ENCODE results near the gene GPX1. TPM values are rescaled to one million over a fixed set of nuclear protein-coding genes. Genes with fewer than 3 reads are reported as not detected.
"Not testable (repeated sequence)": the region's sequence is repeated elsewhere in the genome, so short reads cannot be mapped to it uniquely, and the experiment has no call there.

Gene GPX1
- polyA plus RNA-seq (ENCODE audit: insufficient read length in 4 of 4): 100 to 1,000 TPM; 114 to 216 (median 160) TPM

- DNase-seq (ENCODE audit: low read depth in 4 of 4, low spot score in 2 of 4): peak in 3 of 4 donors; percentile 74 to 92 (median 81)
Measured at GRCh38 chr3:49358217-49358883, at the start of gene GPX1. GPX1 (minus strand) TSS chr3:49358353; CDS start chr3:49358278, 75 bp downstream.

- DNase-seq (ENCODE audit: low read depth in 4 of 4, low spot score in 2 of 4): no peak
Measured at GRCh38 chr3:49406571-49407565, 48.7 kb upstream of the GPX1 start.

GRCh38 chr3:49405570-49405969 is 47.4 kb upstream of the GPX1 start:
- DNase-seq (ENCODE audit: low read depth in 4 of 4, low spot score in 2 of 4): not testable (repeated sequence)

- no peak for DNase-seq (ENCODE audit: low read depth in 4 of 4, low spot score in 2 of 4)
Measured at GRCh38 chr3:49403891-49404290, 45.7 kb upstream of the GPX1 start.

DNA sequence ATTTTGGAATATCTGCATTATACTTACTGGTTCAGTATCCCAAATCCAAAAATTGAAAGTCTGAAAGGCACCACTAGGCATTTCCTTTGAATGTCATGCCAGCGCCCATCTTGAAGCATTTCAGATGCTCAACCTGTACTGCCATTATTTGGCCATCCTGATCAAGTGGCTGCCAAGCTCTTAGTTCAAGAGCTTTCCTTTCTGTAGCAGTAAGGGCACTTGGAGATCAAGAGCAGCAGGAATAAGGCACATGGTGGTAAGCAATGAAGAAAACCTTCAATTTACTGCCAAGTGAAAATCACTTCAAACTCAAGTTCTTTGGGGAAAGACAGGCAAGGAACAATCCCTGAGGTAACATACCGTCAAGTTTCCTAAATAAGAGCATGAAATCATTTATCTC is 43.6 kb upstream of the GPX1 start:
- DNase-seq (ENCODE audit: low read depth in 4 of 4, low spot score in 2 of 4): no peak

GRCh38 chr3:49399461-49399860 is 41.3 kb upstream of the GPX1 start:
- no peak for DNase-seq (ENCODE audit: low read depth in 4 of 4, low spot score in 2 of 4)

GRCh38 chr3:49397470-49397869 is 39.3 kb upstream of the GPX1 start:
- DNase-seq (ENCODE audit: low read depth in 4 of 4, low spot score in 2 of 4): no peak

DNA sequence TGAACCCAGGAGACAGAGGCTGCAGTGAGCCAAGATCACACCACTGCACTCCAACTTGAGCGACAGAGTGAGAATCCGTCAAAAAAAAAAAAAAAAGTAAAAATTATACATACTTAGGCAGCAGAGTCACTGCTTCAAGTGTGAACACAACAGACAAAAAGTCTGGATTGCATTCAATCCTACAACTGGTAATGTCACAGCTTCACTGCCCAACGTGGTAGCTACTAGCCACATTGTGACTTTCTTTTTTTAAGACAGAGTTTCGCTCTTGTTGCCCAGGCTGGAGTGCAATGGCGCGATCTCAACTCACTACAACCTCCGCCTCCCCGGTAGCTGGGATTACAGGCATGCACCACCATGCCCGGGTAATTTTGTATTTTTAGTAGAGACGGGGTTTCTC is 33.2 kb upstream of the GPX1 start:
- not testable (repeated sequence) for DNase-seq (ENCODE audit: low read depth in 4 of 4, low spot score in 2 of 4)

- DNase-seq (ENCODE audit: low read depth in 4 of 4, low spot score in 2 of 4): no peak
Measured at GRCh38 chr3:49389297-49389696, 31.1 kb upstream of the GPX1 start.

DNA sequence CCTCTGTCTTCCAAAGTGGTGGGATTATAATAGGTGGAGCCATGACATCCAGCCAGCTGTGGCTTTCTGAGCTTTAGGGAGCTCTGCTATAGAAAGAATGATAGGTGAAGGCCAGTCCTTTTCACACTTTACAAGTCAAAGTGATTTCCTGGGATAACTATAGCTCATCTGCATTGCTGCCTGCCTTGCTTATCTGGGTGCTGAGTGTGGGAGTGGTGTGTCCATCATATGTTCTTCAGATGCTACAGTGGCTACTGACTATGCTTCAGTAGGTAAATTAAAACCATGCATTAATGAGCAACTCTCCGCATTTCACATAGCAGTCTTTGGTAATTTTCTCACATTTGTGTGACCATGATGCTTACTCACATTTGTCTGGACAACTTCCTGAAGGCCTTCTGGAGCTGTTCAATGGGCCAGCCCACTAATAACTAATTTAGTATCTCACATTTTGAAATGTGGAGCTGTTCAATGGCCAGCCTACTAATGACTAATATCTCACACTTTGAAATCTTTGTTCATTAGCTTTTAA is 30.2 kb upstream of the GPX1 start:
- no peak for DNase-seq (ENCODE audit: low read depth in 4 of 4, low spot score in 2 of 4)

DNA sequence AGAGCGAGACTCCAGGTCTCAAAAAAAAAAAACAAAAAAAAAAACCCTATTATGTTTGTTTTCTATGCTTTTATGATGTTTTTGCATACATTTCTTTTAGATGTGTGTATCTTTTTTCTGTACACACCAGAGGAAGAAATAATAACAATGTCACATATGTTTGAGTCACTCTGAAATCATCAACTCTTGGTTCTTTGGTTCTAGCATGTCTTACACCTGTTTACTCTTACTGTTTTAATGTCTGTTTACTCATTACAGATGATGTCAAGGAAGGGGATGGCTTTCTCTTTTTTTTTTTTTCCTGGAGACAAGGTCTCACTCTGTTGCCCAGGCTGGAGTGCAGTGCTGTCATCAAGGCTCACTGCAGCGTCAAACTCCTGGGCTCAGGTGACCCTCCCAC is 29.6 kb upstream of the GPX1 start:
- no peak for DNase-seq (ENCODE audit: low read depth in 4 of 4, low spot score in 2 of 4)

DNA sequence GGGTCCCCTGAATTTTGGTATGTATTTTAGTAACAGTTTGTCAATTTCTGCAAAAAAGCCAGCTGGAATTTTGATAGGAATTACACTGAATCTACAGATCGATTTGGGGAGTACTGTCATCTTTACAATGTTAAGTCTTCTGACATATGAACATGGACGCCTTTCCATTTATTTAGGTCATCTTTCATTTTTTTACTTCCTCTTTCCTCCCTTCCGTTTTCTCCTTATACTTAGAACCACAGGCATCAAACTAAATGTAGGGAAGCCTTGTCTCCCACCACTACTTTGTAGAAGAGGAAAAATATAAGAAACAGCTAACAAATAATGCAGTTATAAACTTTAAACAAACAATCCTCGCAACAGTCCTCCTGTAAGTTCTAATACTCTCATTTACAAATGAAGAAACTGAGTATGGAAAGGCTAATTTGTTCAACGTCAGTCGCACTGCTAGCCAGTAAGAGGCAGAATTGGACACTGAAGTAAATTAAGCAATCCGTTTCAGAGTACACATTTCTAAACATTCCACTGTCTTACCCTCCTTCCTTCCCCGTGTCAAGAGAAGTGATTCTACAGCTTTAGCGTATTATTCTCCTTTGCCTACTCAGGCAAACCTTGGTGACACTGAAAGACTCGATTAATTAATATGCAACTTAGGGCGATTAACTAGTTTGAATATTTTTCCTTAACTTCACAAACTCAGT is 28.1 kb upstream of the GPX1 start:
- DNase-seq (ENCODE audit: low read depth in 4 of 4, low spot score in 2 of 4): no peak

- no peak for DNase-seq (ENCODE audit: low read depth in 4 of 4, low spot score in 2 of 4)
Measured at GRCh38 chr3:49385617-49386016, 27.5 kb upstream of the GPX1 start.

- no peak for DNase-seq (ENCODE audit: low read depth in 4 of 4, low spot score in 2 of 4)
Measured at GRCh38 chr3:49383387-49383786, 25.2 kb upstream of the GPX1 start.

GRCh38 chr3:49378249-49378895 is 20.2 kb upstream of the GPX1 start:
- DNase-seq (ENCODE audit: low read depth in 4 of 4, low spot score in 2 of 4): no peak

- no peak for DNase-seq (ENCODE audit: low read depth in 4 of 4, low spot score in 2 of 4)
Measured at GRCh38 chr3:49377483-49377882, 19.3 kb upstream of the GPX1 start.

- no peak for DNase-seq (ENCODE audit: low read depth in 4 of 4, low spot score in 2 of 4)
Measured at GRCh38 chr3:49371946-49372345, 13.8 kb upstream of the GPX1 start.

DNA sequence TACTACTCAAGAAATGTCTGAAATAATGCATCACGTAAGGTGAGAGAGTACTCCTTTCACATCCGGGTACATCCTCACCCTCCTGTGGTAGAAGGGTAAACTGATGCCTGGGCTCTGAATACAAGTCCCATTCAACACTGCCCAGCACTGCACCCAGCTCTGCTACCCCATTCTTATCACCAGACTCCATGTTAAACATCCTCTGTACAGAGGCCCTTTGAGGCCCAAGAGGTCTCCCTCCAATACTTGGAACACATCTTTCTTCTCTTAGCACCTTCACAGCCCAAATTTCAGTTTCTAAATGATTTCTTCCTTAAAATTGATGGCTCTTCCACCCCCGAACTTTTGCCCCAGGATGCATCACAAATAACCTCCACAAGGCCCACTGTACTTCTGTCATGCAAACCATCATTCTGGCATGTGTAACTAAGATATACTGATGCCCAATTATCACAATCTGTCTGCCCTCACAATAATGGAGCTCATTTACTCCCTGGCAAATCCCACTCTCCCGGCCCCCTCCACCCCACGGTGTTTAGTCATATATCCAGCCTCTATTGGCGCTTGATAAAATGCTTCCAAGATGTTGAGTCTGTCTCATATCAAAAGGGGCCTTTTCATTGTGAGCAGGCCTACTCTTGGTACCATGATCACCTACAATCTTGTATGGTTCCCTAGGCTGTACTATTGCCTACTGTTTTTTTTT is 12.6 kb upstream of the GPX1 start:
- DNase-seq (ENCODE audit: low read depth in 4 of 4, low spot score in 2 of 4): no peak

DNA sequence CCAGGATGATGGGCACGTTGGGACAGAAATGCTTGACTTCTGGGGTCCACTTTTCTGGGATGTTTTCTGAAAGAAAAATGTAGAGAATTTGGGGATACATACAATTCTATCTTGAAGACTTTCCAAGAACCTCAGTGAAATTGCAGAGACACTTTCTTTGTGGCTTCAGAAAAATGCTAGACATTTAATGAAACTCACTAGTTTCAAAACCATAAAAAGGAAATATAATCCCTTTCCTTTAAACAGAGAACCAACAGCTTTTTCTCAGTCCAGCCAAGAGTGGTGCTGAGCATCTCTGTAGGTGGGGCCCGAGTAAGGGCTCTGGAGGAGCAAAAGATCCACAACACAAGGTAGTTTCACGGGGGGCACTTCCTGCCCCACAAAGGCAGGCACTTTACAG is 4.4 kb upstream of the GPX1 start:
- no peak for DNase-seq (ENCODE audit: low read depth in 4 of 4, low spot score in 2 of 4)

DNA sequence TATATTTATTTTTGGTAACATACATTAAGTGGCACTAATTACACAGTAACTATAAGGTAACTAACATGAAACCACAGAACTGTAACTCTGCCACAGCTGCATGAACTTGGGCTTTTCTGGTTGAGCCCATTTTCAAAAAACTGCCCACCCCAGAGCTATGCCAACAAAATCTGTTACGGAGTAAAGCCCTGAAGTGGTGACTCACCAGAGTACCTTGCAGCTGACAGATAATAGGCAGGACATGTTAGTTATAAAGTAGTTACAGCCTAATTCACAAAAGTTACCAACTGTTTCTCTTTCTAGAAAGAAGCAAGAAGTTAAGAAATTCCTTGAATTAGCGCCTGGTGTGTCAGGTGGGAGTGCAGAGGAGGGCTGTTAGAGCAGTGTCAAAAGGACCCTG is 1.5 kb upstream of the GPX1 start:
- no peak for DNase-seq (ENCODE audit: low read depth in 4 of 4, low spot score in 2 of 4)

All from left renal cortex interstitium (tissue), 4 donors.